CD4-positive, alpha-beta T cell treated with Interleukin-4 for 4 hours (primary cell): ENCODE results near the gene CAMLG.
"Not testable (repeated sequence)": the region's sequence is repeated elsewhere in the genome, so short reads cannot be mapped to it uniquely, and the experiment has no call there.

Experiments used
- DNase-seq: peaks from one replicate; pipeline ENCODE4 v3.0.0-alpha.2; 2020

The CAMLG gene

GRCh38 chr5:134738133-134738962 lies at the start of gene CAMLG:
CAMLG (plus strand) TSS chr5:134738548; CDS start chr5:134738621, 73 bp downstream.
- peak; percentile 97 for DNase-seq

DNA sequence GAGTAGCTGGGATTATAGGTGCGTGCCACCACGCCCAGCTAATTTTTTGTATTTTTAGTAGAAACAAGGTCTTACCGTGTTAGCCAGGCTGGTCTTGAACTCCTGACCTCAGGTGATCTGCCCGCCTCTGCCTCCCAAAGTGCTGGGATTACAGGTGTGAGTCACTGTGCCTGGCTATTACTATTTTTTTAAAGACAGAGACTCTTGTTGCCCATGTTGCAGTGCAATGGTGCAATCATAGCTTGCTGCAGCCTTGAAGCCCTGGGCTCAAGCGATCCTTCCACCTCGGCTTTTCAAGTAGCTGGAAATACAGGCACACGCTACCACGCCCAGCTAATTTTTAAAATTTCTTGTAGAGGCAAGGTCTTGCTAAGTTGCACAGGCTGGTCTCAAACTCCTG lies 48.2 kb upstream of the CAMLG start:
- DNase-seq: not testable (repeated sequence)

DNA sequence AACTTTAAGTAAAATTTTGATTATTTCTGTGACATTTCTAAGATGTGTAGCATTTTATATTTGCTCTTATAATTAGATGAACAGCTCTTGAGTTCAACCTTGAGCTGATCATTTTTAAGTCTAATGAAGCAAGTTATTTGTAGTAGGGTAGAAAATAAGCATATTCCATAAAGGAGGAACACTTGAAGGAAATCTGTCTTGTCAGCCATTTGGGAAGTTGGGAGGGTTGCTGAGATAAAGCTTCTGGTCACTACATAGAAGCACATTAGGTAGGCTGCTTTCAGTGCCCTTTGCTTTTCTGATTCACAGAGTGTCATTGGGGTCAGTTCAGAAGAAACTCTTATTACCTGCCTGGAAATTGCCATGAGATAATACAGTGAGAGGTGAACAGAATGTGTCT lies 45.6 kb upstream of the CAMLG start:
- DNase-seq: no peak

- DNase-seq: no peak
Measured at GRCh38 chr5:134708301-134708700, 30.0 kb upstream of the CAMLG start.

DNA sequence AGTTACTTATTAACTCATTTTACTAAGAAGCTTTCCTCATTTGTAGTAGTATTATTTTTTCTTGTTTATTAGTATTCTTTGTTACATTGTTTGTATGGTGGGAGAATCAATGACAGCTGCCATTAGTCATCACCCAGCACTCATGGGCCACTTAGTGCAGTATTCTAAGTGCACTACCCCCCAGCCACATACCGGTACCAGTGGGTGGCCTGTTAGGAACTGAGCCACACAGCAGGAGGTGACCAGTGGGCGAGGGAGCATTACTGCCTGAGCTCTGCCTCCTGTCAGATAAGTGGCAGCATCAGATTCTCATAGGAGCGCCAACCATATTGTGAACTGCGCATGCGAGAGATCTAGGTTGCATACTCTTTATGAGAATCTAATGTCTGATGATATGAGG lies 24.2 kb upstream of the CAMLG start:
- no peak for DNase-seq

- no peak for DNase-seq
Measured at GRCh38 chr5:134714541-134714940, 23.8 kb upstream of the CAMLG start.

GRCh38 chr5:134715466-134715865 lies 22.9 kb upstream of the CAMLG start:
- not testable (repeated sequence) for DNase-seq

GRCh38 chr5:134724872-134725271 lies 13.5 kb upstream of the CAMLG start:
- no peak for DNase-seq

DNA sequence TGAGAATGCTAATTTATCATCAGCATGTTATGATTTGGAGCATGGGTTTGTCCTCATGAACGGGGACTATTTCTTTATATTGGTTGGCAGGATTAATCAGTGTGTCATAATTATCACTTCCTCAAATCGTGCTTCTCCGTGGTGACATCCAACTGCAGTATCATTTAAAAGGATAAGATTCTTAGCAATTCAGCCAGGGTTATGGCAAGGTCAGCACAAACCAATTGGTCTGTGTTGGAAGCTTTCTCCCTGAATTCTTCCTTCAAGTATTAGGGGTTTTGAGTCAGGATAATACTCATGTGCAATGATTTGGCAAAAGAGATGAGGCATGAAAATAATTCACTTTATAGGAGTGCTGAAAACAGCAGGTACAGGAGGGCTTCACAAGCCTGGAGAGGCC lies 5.5 kb upstream of the CAMLG start:
- DNase-seq: no peak

GRCh38 chr5:134735243-134735642 lies 3.1 kb upstream of the CAMLG start:
- DNase-seq: no peak

GRCh38 chr5:134736173-134736812 lies 2.1 kb upstream of the CAMLG start:
- no peak for DNase-seq

- peak; percentile 32 for DNase-seq
Measured at GRCh38 chr5:134738963-134739661, 764 bp downstream of the CAMLG start.

GRCh38 chr5:134741052-134741451 lies 2.7 kb downstream of the CAMLG start:
- DNase-seq: no peak

DNA sequence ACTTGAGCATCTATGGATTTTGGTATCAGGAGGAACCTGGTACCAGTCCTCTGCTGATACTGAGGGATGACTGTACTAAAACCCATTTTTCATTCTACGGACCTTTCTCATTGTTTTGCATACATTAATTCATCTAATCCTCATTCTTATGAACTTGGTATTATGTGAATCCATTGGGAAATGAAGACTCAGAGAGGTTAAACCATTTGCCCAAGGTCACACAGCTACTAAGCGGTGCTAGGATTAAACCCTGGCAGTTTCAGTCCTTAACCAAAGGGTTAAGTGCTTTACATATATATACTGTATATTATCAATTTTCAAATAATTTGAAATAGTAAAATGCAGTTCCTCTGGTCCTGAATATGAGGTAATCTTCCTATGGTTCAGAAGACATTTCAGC lies 3.8 kb downstream of the CAMLG start:
- DNase-seq: no peak

DNA sequence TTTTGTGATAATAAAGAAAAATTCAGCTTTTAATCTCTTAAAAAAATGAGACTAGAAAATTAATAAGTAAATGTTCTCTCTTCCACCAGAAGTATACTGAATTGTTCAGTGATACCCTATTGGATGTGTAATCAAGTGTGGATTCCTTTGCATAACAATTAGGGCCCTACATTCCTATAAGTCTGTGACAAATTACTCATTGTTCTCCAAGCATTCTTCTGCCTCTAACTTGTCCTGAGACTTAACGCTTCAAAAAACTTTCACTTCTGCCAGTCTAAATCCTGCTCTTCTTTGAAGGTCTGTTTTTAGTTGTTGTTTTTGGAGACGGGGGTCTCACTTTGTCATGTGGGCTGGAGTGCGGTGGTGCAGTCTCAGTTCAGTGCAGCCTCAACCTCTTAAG lies 11.1 kb downstream of the CAMLG start:
- DNase-seq: no peak

DNA sequence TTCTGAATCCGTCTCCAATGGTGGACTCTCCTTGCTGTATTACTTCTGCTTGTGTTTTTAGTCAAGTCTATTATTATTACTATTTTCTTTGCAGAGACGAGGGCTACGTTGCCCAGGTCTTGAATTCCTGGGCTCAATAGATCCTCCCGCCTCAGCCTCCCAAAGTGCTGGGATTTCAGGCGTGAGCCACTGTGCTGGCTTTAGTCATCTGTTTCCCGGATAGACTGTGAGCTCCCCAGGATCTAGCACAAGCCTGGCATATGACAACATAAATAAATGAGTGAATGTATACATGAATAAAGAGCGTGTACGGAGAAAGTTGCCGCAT lies 19.8 kb downstream of the CAMLG start:
- no peak for DNase-seq

DNA sequence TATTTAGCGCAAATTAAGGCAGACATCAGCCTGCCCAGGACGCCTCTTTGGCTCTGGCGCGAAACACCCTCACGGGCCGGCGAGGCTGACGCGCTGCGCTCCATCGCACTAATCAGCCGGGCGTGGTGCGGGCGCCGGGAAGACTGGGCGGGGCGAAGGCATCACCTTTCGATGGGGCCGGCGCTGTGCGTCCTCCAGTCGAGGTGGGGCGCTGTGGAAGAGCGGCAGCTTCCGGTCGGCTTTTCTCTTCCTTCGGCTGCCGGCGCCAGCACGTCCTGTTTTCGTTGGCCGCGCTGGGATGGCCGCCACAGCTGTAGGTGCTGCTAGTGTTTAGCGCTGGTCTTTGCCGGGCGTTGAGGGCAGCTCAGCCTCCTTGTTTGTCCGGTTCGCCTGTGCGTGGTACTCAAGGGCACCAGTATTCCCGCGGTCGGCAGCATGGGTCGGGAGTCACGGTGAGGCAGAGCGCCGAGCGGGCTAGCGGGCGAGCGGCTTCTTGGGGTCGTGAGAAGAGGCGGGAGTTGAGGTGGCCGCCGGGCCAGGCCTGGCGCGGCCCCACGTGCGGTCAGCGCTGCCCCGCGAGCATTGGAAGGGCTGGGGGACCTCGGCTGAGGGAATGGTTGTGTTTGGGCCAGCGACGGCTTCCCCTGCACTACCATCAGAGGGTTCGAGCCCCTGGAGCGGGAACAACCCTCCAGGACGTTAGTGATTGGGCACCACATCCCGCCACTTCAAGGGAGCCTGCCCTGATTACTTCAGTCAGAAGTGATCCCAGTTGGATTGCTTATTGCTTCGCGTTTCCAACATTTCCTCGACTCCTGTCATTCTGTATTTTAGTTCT lies 20.4 kb downstream of the CAMLG start, which contains the start of gene DDX46:
TSS of gene DDX46 (plus strand) at position 276 of the 838 bp plus-strand sequence. CDS start at position 436, 160 bp downstream.
- peak; percentile 93 for DNase-seq

DNA sequence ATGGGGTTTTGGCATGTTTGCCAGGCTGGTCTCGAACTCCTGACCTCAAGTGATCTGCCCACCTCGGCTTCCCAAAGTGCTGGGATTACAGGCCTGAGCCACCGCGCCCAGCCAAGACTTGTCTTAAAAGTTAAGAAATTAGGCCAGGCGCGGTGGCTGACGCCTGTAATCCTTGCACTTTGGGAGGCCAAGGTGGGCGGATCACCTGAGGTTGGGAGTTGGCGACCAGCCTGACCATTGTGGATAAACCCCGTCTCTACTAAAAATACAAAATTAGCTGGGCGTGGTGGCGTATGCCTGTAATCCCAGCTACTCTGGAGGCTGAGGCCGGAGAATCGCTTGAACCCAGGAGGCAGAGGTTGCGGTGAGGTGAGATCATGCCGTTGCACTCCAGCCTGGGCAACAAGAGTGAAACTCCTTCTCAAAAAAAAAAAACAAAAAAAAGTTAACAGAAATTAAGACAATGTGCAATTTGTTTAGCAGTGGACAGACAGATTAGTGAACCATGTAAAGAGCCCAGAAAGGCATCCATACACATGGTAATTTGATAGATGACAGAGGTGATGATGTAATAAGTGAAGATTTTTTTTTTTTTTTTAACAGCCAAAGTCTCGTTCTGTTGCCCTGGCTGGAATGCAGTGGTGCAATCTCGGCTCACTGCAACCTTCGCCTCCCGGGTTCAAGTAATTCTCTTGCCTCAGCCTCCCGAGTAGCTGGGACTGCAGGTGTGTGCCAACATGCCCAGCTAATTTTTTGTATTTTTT lies 29.4 kb downstream of the CAMLG start:
- not testable (repeated sequence) for DNase-seq

- no peak for DNase-seq
Measured at GRCh38 chr5:134769206-134769605, 30.9 kb downstream of the CAMLG start.

GRCh38 chr5:134772461-134773125 lies 34.2 kb downstream of the CAMLG start:
- DNase-seq: no peak

DNA sequence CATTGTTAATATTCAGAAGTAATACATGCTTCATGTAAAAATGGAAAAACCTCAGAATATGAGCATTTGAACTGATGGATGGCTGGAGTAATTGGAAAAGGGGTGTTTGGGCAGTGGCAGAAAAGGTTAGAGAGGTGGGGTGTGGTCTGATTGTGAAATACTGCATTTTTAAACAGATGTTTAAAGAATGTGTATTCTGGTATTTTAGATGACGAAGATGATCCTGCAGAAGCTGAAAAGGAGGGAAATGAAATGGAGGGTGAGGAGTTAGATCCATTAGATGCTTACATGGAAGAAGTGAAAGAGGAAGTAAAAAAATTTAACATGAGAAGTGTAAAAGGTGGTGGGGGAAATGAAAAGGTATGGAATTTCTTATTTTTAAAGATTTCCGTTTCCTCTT lies 39.0 kb downstream of the CAMLG start:
- no peak for DNase-seq
